DOHH2 (cell line): ENCODE results near the gene CABP4.

Experiments
- CTCF ChIP-seq: fragments of 200-600 bp; sonication (generic); IDR thresholded peaks from one replicate; pipeline ENCODE4 v1.5.1; 2014; ENCODE audit warnings: antibody characterized with exemption, mild to moderate bottlenecking, low read depth, low read length; ENCODE audit not compliant: poor library complexity, severe bottlenecking
- EZH2phosphoT487 ChIP-seq: fragments of 200-600 bp; sonication (generic); IDR thresholded peaks from 2 replicates; pipeline ENCODE4 v1.6.1; 2017; ENCODE audit warnings: borderline replicate concordance, mild to moderate bottlenecking, antibody characterized with exemption, low read length, moderate library complexity, mixed read lengths

GRCh38 chr11:67440229-67441097 lies 14.7 kb upstream of the CABP4 start:
- TF ChIP-seq CTCF (no peak), EZH2phosphoT487 (no peak)
